ENCODE results near the gene IL18R1.

The IL18R1 gene

GRCh38 chr2:102392096-102392495 lies 36.5 kb downstream of the IL18R1 start:
- no peaks in the 10 kb centered on the region for H4K20me1 ChIP-seq (ENCODE audit: low read depth, low read length)
- no peaks in the 10 kb centered on the region for H3K9me3 ChIP-seq (ENCODE audit: insufficient read depth, low read length)
- no peak overlapping the region for H3K9ac ChIP-seq (ENCODE audit: low read length)
- no peaks in the 10 kb centered on the region for H3K9me2 ChIP-seq (replicated peaks; ENCODE audit: insufficient read depth, low read length)
- H2AFZ ChIP-seq (ENCODE audit: low read depth, low read length, severe bottlenecking), result no peak overlapping the region
- no peak overlapping the region for H3K4me2 ChIP-seq (ENCODE audit: low read depth, low read length, poor library complexity, severe bottlenecking)
- no peaks in the 10 kb centered on the region for H3K36me3 ChIP-seq (ENCODE audit: low read length)
- H3K27ac ChIP-seq (ENCODE audit: low read depth, low read length), result no peak overlapping the region
- H3K4me3 ChIP-seq (ENCODE audit: insufficient read depth, low read length, poor library complexity, severe bottlenecking), result no peak overlapping the region
- TF ChIP-seq EZH2phosphoT487 (conservative IDR thresholded peaks at IDR 0.05; ENCODE audit: low read length) (no peak), CTCF (IDR thresholded peaks at IDR 0.05; ENCODE audit: insufficient read depth, low read length, poor library complexity, severe bottlenecking) (no peak)
- H3K79me2 ChIP-seq (ENCODE audit: insufficient read depth, low read length), result no peaks in the 10 kb centered on the region
- no peaks in the 10 kb centered on the region for H3F3A ChIP-seq (ENCODE audit: insufficient read depth)
- no peaks in the 10 kb centered on the region for H3K27me3 ChIP-seq (ENCODE audit: low read length)

DNA sequence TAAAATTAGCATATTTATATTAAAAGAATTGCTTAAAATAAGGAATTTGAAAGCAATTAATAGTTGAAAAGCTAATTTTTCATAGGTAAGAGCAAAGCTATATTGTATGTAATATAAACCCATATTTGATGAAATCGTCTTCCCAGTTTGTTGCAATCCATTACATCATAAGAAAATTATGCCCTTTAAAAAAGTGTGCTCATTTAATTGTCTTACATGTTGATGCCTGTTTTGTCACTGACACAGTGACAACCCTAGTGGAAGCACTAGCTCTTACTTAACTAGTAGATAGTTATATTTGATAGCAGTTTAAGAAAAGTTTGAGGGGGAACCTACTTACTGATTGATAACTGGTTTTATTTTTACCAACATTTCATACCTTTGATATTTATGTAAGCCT lies 37.3 kb downstream of the IL18R1 start:
- no peaks in the 10 kb centered on the region for H3K9me3 ChIP-seq (ENCODE audit: insufficient read depth, low read length)
- TF ChIP-seq EZH2phosphoT487 (conservative IDR thresholded peaks at IDR 0.05; ENCODE audit: low read length) (no peak), CTCF (IDR thresholded peaks at IDR 0.05; ENCODE audit: insufficient read depth, low read length, poor library complexity, severe bottlenecking) (no peak)
- H3K9ac ChIP-seq (ENCODE audit: low read length), result no peak overlapping the region
- no peaks in the 10 kb centered on the region for H4K20me1 ChIP-seq (ENCODE audit: low read depth, low read length)
- no peaks in the 10 kb centered on the region for H3K27me3 ChIP-seq (ENCODE audit: low read length)
- H3K9me2 ChIP-seq (replicated peaks; ENCODE audit: insufficient read depth, low read length), result no peaks in the 10 kb centered on the region
- H3K27ac ChIP-seq (ENCODE audit: low read depth, low read length), result no peak overlapping the region
- no peaks in the 10 kb centered on the region for H3K79me2 ChIP-seq (ENCODE audit: insufficient read depth, low read length)
- no peak overlapping the region for H3K4me3 ChIP-seq (ENCODE audit: insufficient read depth, low read length, poor library complexity, severe bottlenecking)
- no peaks in the 10 kb centered on the region for H3F3A ChIP-seq (ENCODE audit: insufficient read depth)
- no peak overlapping the region for H3K4me2 ChIP-seq (ENCODE audit: low read depth, low read length, poor library complexity, severe bottlenecking)
- no peak overlapping the region for H2AFZ ChIP-seq (ENCODE audit: low read depth, low read length, severe bottlenecking)
- H3K36me3 ChIP-seq (ENCODE audit: low read length), result no peaks in the 10 kb centered on the region

DNA sequence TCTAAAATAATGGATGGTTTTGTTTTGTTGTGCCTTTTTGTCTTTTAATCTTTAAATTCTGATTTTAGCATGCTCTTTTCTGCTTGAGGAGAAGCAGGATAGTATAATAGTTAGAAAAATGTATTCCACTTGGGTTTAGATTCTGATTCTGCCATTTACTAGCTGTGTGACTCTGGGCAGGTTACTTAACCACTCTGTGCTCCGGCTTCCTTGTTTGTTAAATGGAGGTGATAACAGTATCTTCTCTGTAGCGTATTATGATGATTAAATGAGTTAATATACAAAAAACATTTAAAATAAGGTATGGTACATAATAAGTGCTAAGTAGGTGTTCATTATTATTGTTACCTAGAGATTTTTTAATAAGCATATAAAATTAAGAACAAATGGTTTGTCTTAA lies 40.4 kb downstream of the IL18R1 start:
- Histone ChIP-seq H3K36me3 (ENCODE audit: low read length) (no peaks in the 10 kb centered on the region), H3K9me3 (ENCODE audit: insufficient read depth, low read length) (no peaks in the 10 kb centered on the region), H2AFZ (ENCODE audit: low read depth, low read length, severe bottlenecking) (no peak overlapping the region), H3K4me3 (ENCODE audit: insufficient read depth, low read length, poor library complexity, severe bottlenecking) (no peak overlapping the region), H3K27me3 (ENCODE audit: low read length) (no peaks in the 10 kb centered on the region), H3K9ac (ENCODE audit: low read length) (no peak overlapping the region), H3K4me2 (ENCODE audit: low read depth, low read length, poor library complexity, severe bottlenecking) (no peak overlapping the region), H3F3A (ENCODE audit: insufficient read depth) (no peaks in the 10 kb centered on the region), H3K9me2 (replicated peaks; ENCODE audit: insufficient read depth, low read length) (no peaks in the 10 kb centered on the region), H3K79me2 (ENCODE audit: insufficient read depth, low read length) (no peaks in the 10 kb centered on the region), H4K20me1 (ENCODE audit: low read depth, low read length) (no peaks in the 10 kb centered on the region), H3K27ac (ENCODE audit: low read depth, low read length) (no peak overlapping the region)
- TF ChIP-seq EZH2phosphoT487 (conservative IDR thresholded peaks at IDR 0.05; ENCODE audit: low read length) (no peak), CTCF (IDR thresholded peaks at IDR 0.05; ENCODE audit: insufficient read depth, low read length, poor library complexity, severe bottlenecking) (no peak)

DNA sequence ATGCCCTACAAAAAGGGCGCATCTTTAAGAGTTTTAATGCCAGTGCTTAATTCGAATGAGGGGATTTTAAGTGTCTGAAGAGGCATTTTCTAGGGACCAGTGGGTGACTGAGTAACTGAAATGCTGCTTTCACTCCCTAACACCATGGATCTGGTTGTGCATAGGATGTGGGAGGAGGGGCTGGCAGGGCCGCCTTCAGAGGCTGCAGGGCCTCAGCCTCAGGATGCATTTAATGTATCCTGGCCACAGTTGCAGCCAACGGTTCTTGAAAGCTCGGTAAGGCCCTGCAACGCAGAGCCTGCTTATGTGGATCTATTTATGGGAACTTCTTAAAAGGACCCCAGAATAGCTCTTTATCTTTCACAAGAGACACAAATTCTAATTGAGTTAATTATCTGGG lies 41.6 kb downstream of the IL18R1 start:
- Histone ChIP-seq H2AFZ (ENCODE audit: low read depth, low read length, severe bottlenecking) (no peak overlapping the region), H3K9ac (ENCODE audit: low read length) (no peak overlapping the region), H3K4me3 (ENCODE audit: insufficient read depth, low read length, poor library complexity, severe bottlenecking) (no peak overlapping the region), H3F3A (ENCODE audit: insufficient read depth) (no peaks in the 10 kb centered on the region), H3K27ac (ENCODE audit: low read depth, low read length) (no peak overlapping the region), H3K27me3 (ENCODE audit: low read length) (no peaks in the 10 kb centered on the region), H3K36me3 (ENCODE audit: low read length) (no peaks in the 10 kb centered on the region), H4K20me1 (ENCODE audit: low read depth, low read length) (no peaks in the 10 kb centered on the region), H3K79me2 (ENCODE audit: insufficient read depth, low read length) (no peaks in the 10 kb centered on the region), H3K9me2 (replicated peaks; ENCODE audit: insufficient read depth, low read length) (no peaks in the 10 kb centered on the region), H3K4me2 (ENCODE audit: low read depth, low read length, poor library complexity, severe bottlenecking) (no peak overlapping the region), H3K9me3 (ENCODE audit: insufficient read depth, low read length) (no peaks in the 10 kb centered on the region)
- TF ChIP-seq CTCF (IDR thresholded peaks at IDR 0.05; ENCODE audit: insufficient read depth, low read length, poor library complexity, severe bottlenecking), result no peak
- TF ChIP-seq EZH2phosphoT487 (conservative IDR thresholded peaks at IDR 0.05; ENCODE audit: low read length), result no peak
